H1 (cell line): ENCODE results near the gene COL4A2. TPM values are rescaled to one million over a fixed set of nuclear protein-coding genes. Genes with fewer than 3 reads are reported as not detected.

Experiments
- CTCF ChIA-PET: fragments of 300-600 bp; sonication (Branson Sonifier 250); formaldehyde crosslinking; loops from one replicate; lab custom pipeline; 2021; ENCODE audit not compliant: partially characterized antibody; lab: Charles Lee
- POLR2A ChIA-PET: fragments of 300-600 bp; sonication (Branson Sonifier 250); formaldehyde crosslinking; loops from one replicate; lab custom pipeline; 2021; ENCODE audit warnings: inconsistent platforms; ENCODE audit not compliant: partially characterized antibody; lab: Charles Lee
- DNase-seq, 2 experiments: peaks; one replicate each; pipeline versions ENCODE4 v3.0.0 to v3.0.0-alpha.2; 2010 to 2022; ENCODE audit warnings: low spot score in 2 of 2, low read depth in 1 of 2, mixed read lengths in 1 of 2
- FAIRE-seq: peaks from 2 replicates; lab custom pipeline; 2011; peaks lifted over from hg19 to GRCh38; lab: Jason Lieb, UNC
- H2AFZ ChIP-seq: 2 replicates; pipeline ENCODE4 v1.8.1; 2012; ENCODE audit warnings: low read length, inconsistent platforms
- H2AK5ac ChIP-seq: 2 replicates; pipeline ENCODE4 v1.6.1; 2013; ENCODE audit warnings: low read depth, low read length
- H2BK120ac ChIP-seq: replicated peaks from 2 replicates; pipeline ENCODE3; 2013; ENCODE audit warnings: low read depth, low read length, inconsistent platforms
- H2BK12ac ChIP-seq: 2 replicates; pipeline ENCODE4 v1.6.1; 2013; ENCODE audit warnings: low read depth, low read length
- H2BK15ac ChIP-seq: 2 replicates; pipeline ENCODE4 v1.6.1; 2013; ENCODE audit warnings: low read length
- H2BK20ac ChIP-seq: 2 replicates; pipeline ENCODE4 v1.6.1; 2013; ENCODE audit warnings: low read length
- H2BK5ac ChIP-seq: 2 replicates; pipeline ENCODE4 v1.6.1; 2013; ENCODE audit warnings: low read depth, low read length
- H3K14ac ChIP-seq: 2 replicates; pipeline ENCODE4 v1.6.1; 2013; ENCODE audit warnings: inconsistent platforms; ENCODE audit not compliant: insufficient read length
- H3K18ac ChIP-seq: 2 replicates; pipeline ENCODE4 v1.6.1; 2013; ENCODE audit warnings: low read length; ENCODE audit errors: extremely low read depth
- H3K23ac ChIP-seq: 2 replicates; pipeline ENCODE4 v1.6.1; 2013; ENCODE audit warnings: inconsistent platforms; ENCODE audit not compliant: insufficient read length
- H3K23me2 ChIP-seq: 2 replicates; pipeline ENCODE4 v1.6.1; 2013; ENCODE audit warnings: low read depth, low read length
- H3K27ac ChIP-seq: 2 replicates; pipeline ENCODE4 v1.6.1; 2011; ENCODE audit warnings: low read depth, low read length, inconsistent platforms
- H3K27me3 ChIP-seq, 4 experiments: replicated peaks in 1 of 4; 1 replicate in 1 of 4; 2 replicates in 3 of 4; pipeline versions ENCODE4 v1.6.1 to v1.8.1; 2011 to 2013; ENCODE audit warnings: low read length in 3 of 4, mild to moderate bottlenecking in 3 of 4, inconsistent platforms in 2 of 4, mixed read lengths in 2 of 4, moderate library complexity in 1 of 4; ENCODE audit not compliant: control insufficient read depth in 3 of 4, insufficient read depth in 3 of 4; ENCODE audit errors: extremely low read depth in 1 of 4
- H3K36me3 ChIP-seq, 4 experiments: 2 replicates each; pipeline versions ENCODE4 v1.6.1 to v1.8.1; 2011 to 2013; ENCODE audit warnings: mild to moderate bottlenecking in 4 of 4, low read length in 3 of 4, moderate library complexity in 2 of 4, control low read depth in 1 of 4, inconsistent platforms in 1 of 4; ENCODE audit not compliant: insufficient read depth in 4 of 4, control insufficient read depth in 2 of 4
- H3K4ac ChIP-seq: replicated peaks from 2 replicates; pipeline ENCODE3; 2013; ENCODE audit warnings: low read length, low read depth, mixed read lengths, inconsistent platforms; ENCODE audit not compliant: insufficient read length
- H3K4me1 ChIP-seq, 4 experiments: replicated peaks in 1 of 4; 1 replicate in 1 of 4; 2 replicates in 3 of 4; pipeline versions ENCODE4 v1.6.1 to v1.8.1; 2011 to 2013; ENCODE audit warnings: low read length in 3 of 4, inconsistent platforms in 2 of 4, mixed read lengths in 1 of 4; ENCODE audit not compliant: insufficient read depth in 4 of 4, control insufficient read depth in 3 of 4
- H3K4me2 ChIP-seq, 2 experiments: 2 replicates each; pipeline versions ENCODE4 v1.6.1 to v1.8.1; 2011 to 2013; ENCODE audit warnings: low read depth in 2 of 2, low read length in 2 of 2, control low read depth in 1 of 2, inconsistent platforms in 1 of 2, mild to moderate bottlenecking in 1 of 2; ENCODE audit not compliant: insufficient read depth in 1 of 2
- H3K4me3 ChIP-seq, 4 experiments: fragments of 200-600, 300-600 bp in 1 of 4; sonication (generic), shearing (Covaris generic), sonication (Bioruptor Twin) in 1 of 4; 2 replicates each; pipeline versions ENCODE4 v1.5.1 to v1.8.1; 2011 to 2016; ENCODE audit warnings: low read length in 4 of 4, low read depth in 3 of 4, control low read depth in 2 of 4, inconsistent platforms in 2 of 4, mild to moderate bottlenecking in 2 of 4, mixed read lengths in 1 of 4, moderate library complexity in 1 of 4; ENCODE audit not compliant: insufficient read depth in 2 of 4; ENCODE audit errors: extremely low read depth in 1 of 4
- H3K56ac ChIP-seq: replicated peaks from 2 replicates; pipeline ENCODE3; 2013; ENCODE audit warnings: low read depth, mild to moderate bottlenecking, mixed read lengths, low read length, inconsistent platforms; ENCODE audit not compliant: insufficient read length
- H3K79me1 ChIP-seq: 2 replicates; pipeline ENCODE4 v1.6.1; 2013; ENCODE audit warnings: low read depth, low read length, control low read depth
- H3K79me2 ChIP-seq, 2 experiments: 2 replicates each; pipeline versions ENCODE4 v1.6.1 to v1.8.1; 2012 to 2013; ENCODE audit warnings: low read length in 2 of 2, mild to moderate bottlenecking in 2 of 2, inconsistent platforms in 1 of 2; ENCODE audit not compliant: insufficient read depth in 2 of 2, control insufficient read depth in 1 of 2
- H3K9ac ChIP-seq, 4 experiments: replicated peaks in 1 of 4; 1 replicate in 1 of 4; 2 replicates in 3 of 4; pipeline versions ENCODE4 v1.6.1 to v1.8.1; 2011 to 2013; ENCODE audit warnings: low read depth in 3 of 4, low read length in 3 of 4, control low read depth in 2 of 4, mild to moderate bottlenecking in 2 of 4, moderate library complexity in 2 of 4, inconsistent platforms in 1 of 4; ENCODE audit errors: extremely low read depth in 1 of 4
- H3K9me3 ChIP-seq, 2 experiments: 2 replicates each; pipeline versions ENCODE4 v1.6.1 to v1.8.1; 2012 to 2013; ENCODE audit warnings: mild to moderate bottlenecking in 2 of 2, moderate library complexity in 2 of 2, control low read depth in 1 of 2, inconsistent platforms in 1 of 2, low read depth in 1 of 2, low read length in 1 of 2, mixed read lengths in 1 of 2; ENCODE audit not compliant: insufficient read depth in 2 of 2
- H4K20me1 ChIP-seq, 2 experiments: replicated peaks in 1 of 2; 2 replicates each; pipeline versions ENCODE3 to v1.8.1; 2011 to 2013; ENCODE audit warnings: inconsistent platforms in 2 of 2, low read length in 2 of 2, mild to moderate bottlenecking in 1 of 2; ENCODE audit not compliant: insufficient read depth in 2 of 2, control insufficient read depth in 1 of 2
- H4K5ac ChIP-seq: 2 replicates; pipeline ENCODE4 v1.6.1; 2013; ENCODE audit warnings: low read length, low read depth, mixed read lengths, inconsistent platforms; ENCODE audit not compliant: insufficient read length
- H4K8ac ChIP-seq: 2 replicates; pipeline ENCODE4 v1.8.0; 2013; ENCODE audit warnings: mild to moderate bottlenecking, moderate library complexity, low read length, inconsistent platforms; ENCODE audit not compliant: insufficient read depth; ENCODE audit errors: extremely low read depth
- H4K91ac ChIP-seq: replicated peaks from 2 replicates; pipeline ENCODE3; 2013; ENCODE audit warnings: low read length, mixed read lengths, inconsistent platforms; ENCODE audit not compliant: insufficient read length
- CTBP2 ChIP-seq: IDR thresholded peaks from 2 replicates; pipeline ENCODE4 v1.7.0; 2011; ENCODE audit warnings: borderline replicate concordance, mild to moderate bottlenecking, moderate library complexity, mixed read lengths, low read length; ENCODE audit not compliant: insufficient read depth, insufficient read length
- CTCF ChIP-seq, 3 experiments: IDR thresholded peaks; 1 replicate in 2 of 3; 2 replicates in 1 of 3; pipeline versions ENCODE4 v1.5.1 to v1.6.1; 2011; ENCODE audit warnings: low read length in 3 of 3, mild to moderate bottlenecking in 3 of 3, inconsistent platforms in 2 of 3, low read depth in 1 of 3, moderate library complexity in 1 of 3; ENCODE audit not compliant: insufficient read depth in 1 of 3; ENCODE audit errors: control extremely low read depth in 1 of 3
- KDM5A ChIP-seq: fragments of 200-600 bp; IDR thresholded peaks from 2 replicates; pipeline ENCODE4 v1.7.1; 2012; ENCODE audit warnings: mild to moderate bottlenecking, low read length, inconsistent platforms, mixed read lengths
- MAFK ChIP-seq: IDR thresholded peaks from 2 replicates; pipeline ENCODE4 v1.6.1; 2012; ENCODE audit warnings: low read depth, mild to moderate bottlenecking, improper control_type of control experiment, low read length
- POU5F1 ChIP-seq: IDR thresholded peaks from 2 replicates; pipeline ENCODE4 v1.6.1; 2011; ENCODE audit warnings: low read depth, mild to moderate bottlenecking, low read length, moderate library complexity
- RAD21 ChIP-seq, 2 experiments: IDR thresholded peaks in 1 of 2; conservative IDR thresholded peaks in 1 of 2; 2 replicates each; pipeline ENCODE4 v1.6.1; 2011; ENCODE audit warnings: low read depth in 2 of 2, low read length in 2 of 2, improper control_type of control experiment in 1 of 2, inconsistent platforms in 1 of 2, mild to moderate bottlenecking in 1 of 2, moderate library complexity in 1 of 2
- RFX5 ChIP-seq: IDR thresholded peaks from 2 replicates; pipeline ENCODE4 v1.6.1; 2011; ENCODE audit warnings: low read depth, low read length, improper control_type of control experiment, borderline replicate concordance
- RXRA ChIP-seq: IDR thresholded peaks from 2 replicates; pipeline ENCODE4 v1.6.1; 2011; ENCODE audit warnings: low read depth, mild to moderate bottlenecking, low read length, moderate library complexity; ENCODE audit not compliant: insufficient read depth
- SP2 ChIP-seq: IDR thresholded peaks from 2 replicates; pipeline ENCODE4 v1.6.1; 2012; ENCODE audit warnings: mild to moderate bottlenecking, low read length, inconsistent platforms
- TAF1 ChIP-seq: IDR thresholded peaks from 2 replicates; pipeline ENCODE4 v1.6.1; 2011; ENCODE audit warnings: mild to moderate bottlenecking, low read depth, low read length
- WGBS, 2 experiments: shearing (Covaris generic) in 1 of 2; methylation state at CpG; one replicate each; pipeline versions ENCODE4 v1.1.6 to v1.1.7; 2013 to 2015; ENCODE audit warnings: low lambda C conversion rate in 2 of 2, mixed read lengths in 2 of 2, inconsistent platforms in 1 of 2, low coverage in 1 of 2, missing lambda C conversion rate in 1 of 2; ENCODE audit not compliant: insufficient replicate concordance in 2 of 2, insufficient coverage in 1 of 2, insufficient read length in 1 of 2; ENCODE audit errors: extremely low coverage in 1 of 2, missing lambda C conversion rate in 1 of 2; 5-methylcytosine and 5-hydroxymethylcytosine counted together
- polyA plus RNA-seq, 7 experiments: library from polyadenylated mRNA; depleted of rRNA in 3 of 7; stranded (reverse) in 5 of 7; unstranded in 2 of 7; fragments of >200 nt in 5 of 7; fragments of 200-250 nt in 2 of 7; gene quantifications; 1 replicate in 5 of 7; 2 replicates in 1 of 7; 4 replicates in 1 of 7; pipeline versions ENCODE4 v1.2.1 to v1.2.3, GENCODE V29; 2011 to 2013; ENCODE audit warnings: missing spikeins in 2 of 7, mixed read lengths in 2 of 7
- total RNA-seq: library from RNA; stranded (reverse); fragmentation: NEBNext Ultra II Directional; extraction: Animal tissue kit (Norgen Biotek cat#: 25700); gene quantifications from 2 replicates; pipeline ENCODE4 v1.2.1, GENCODE V29; 2021

COL4A2 gene
- total and polyA plus RNA-seq, 2 of the 8 experiments (the other 6 are each of a cell fraction or from before 2014, with no cell fraction given): 80.4 to 87.3 TPM

GRCh38 chr13:110495376-110495775 is 188.3 kb downstream of the COL4A2 start:
- Histone ChIP-seq H2BK12ac (no peak overlapping the region), H2BK15ac (no peak overlapping the region), H4K5ac (no peak overlapping the region), H4K91ac (no peak overlapping the region), H2AK5ac (no peak overlapping the region), H3K23me2 (no peaks in the 10 kb centered on the region), H4K20me1 (no peaks in the 10 kb centered on the region), H3K79me2 (no peaks in the 10 kb centered on the region), H3K56ac (no peak overlapping the region), H4K8ac (no peak overlapping the region), H3K4me1 (no peaks in the 10 kb centered on the region), H2BK5ac (no peak overlapping the region), H3K27me3 (no peaks in the 10 kb centered on the region), H3K27ac (no peak overlapping the region), H3K18ac (no peak overlapping the region), H3K9ac (no peak overlapping the region), H3K14ac (no peak overlapping the region), H3K9me3 (peaks cover 3 to 10% of the 10 kb centered on the region in 2 experiments; a peak in 2 of 4 replicates), H3K4ac (no peak overlapping the region), H2AFZ (no peak overlapping the region), H2BK20ac (no peak overlapping the region), H3K4me2 (no peak overlapping the region), H3K79me1 (no peaks in the 10 kb centered on the region), H3K23ac (no peak overlapping the region), H3K36me3 (peaks cover 7 to 55% (median 30%) of the 10 kb centered on the region in 4 experiments; a peak in 7 of 8 replicates), H2BK120ac (no peak overlapping the region), H3K4me3 (no peak overlapping the region)
- ChIA-PET CTCF (interaction anchor here (1.0 to 2.2 kb wide), 3 partner anchors 10 to 40 kb away, joined by 3 to 7 read pairs (median 4); no protein-coding TSS in a partner anchor), POLR2A (interaction anchor here (1.1 kb wide), 1 partner anchor 10 kb away, joined by 3 read pairs; no protein-coding TSS in a partner anchor)
- FAIRE-seq (no peak), DNase-seq (no peak)
- WGBS, 2 experiments: 87% methylated on average over 3 of the region's 3 CpGs; no CpG with 5 or more reads in 1 of the 2 experiments
- no peak for TF ChIP-seq CTBP2
- TF ChIP-seq RFX5: no peak
- no peak for TF ChIP-seq CTCF (IDR thresholded peaks at IDR 0.05; ENCODE audit: control extremely low read depth in 1 of 3, insufficient read depth in 1 of 3, low read depth in 1 of 3, low read length in 3 of 3)
- no peak for TF ChIP-seq RAD21 (IDR thresholded peaks at IDR 0.05 in 1 of 2, conservative IDR thresholded peaks at IDR 0.05 in 1 of 2; ENCODE audit: low read depth in 2 of 2, low read length in 2 of 2)
- TF ChIP-seq MAFK: no peak
- TF ChIP-seq TAF1: no peak
- no peak for TF ChIP-seq POU5F1
- no peak for TF ChIP-seq KDM5A
- no peak for TF ChIP-seq SP2
- no peak for TF ChIP-seq RXRA
